Cardiac muscle cell (in vitro differentiated cells and primary cell): ENCODE measurements around the gene WNT7B. TPM values are rescaled to one million over a fixed set of nuclear protein-coding genes. Genes with fewer than 3 reads are reported as not detected.

Experiments
- DNase-seq, 2 donors: peaks; one replicate each; pipeline versions ENCODE4 v3.0.0 to v3.0.0-alpha.2; 2010 to 2017; ENCODE audit warnings: low read depth in 1 of 2, low spot score in 1 of 2
- H3K27ac ChIP-seq: fragments of 200-600 bp; sonication (generic); 2 replicates; pipeline ENCODE4 v1.5.1; 2016
- H3K27me3 ChIP-seq: fragments of 200-600 bp; sonication (generic); 2 replicates; pipeline ENCODE4 v1.6.0; 2016; ENCODE audit warnings: control low read depth
- H3K36me3 ChIP-seq: fragments of 200-600 bp; sonication (generic); 2 replicates; pipeline ENCODE4 v1.5.1; 2016; ENCODE audit warnings: control low read depth
- H3K4me1 ChIP-seq: fragments of 200-600 bp; sonication (generic); 2 replicates; pipeline ENCODE4 v1.8.1; 2017; ENCODE audit warnings: low read depth, mild to moderate bottlenecking, mixed run types
- H3K4me3 ChIP-seq: fragments of 200-600 bp; sonication (generic); 2 replicates; pipeline ENCODE4 v1.5.1; 2016; ENCODE audit warnings: mild to moderate bottlenecking
- H3K9me3 ChIP-seq: fragments of 200-600 bp; sonication (generic); 2 replicates; pipeline ENCODE4 v1.5.1; 2017; ENCODE audit warnings: low read depth, mild to moderate bottlenecking, control low read depth
- polyA plus RNA-seq: library from polyadenylated mRNA; unstranded; fragments of >200 nt; fragmentation: Nextera tagmentation; extraction: Ambion mirVana; gene quantifications from 2 replicates; pipeline ENCODE4 v1.2.1, GENCODE V29; 2016
- total RNA-seq: library from RNA; depleted of rRNA; stranded (reverse); fragments of >200 nt; gene quantifications from 2 replicates; pipeline ENCODE4 v1.2.3, GENCODE V29; 2016
- TF ChIP-seq, protein P1 (sequence below): IDR thresholded peaks from 2 replicates; pipeline ENCODE4 v1.5.1; 2012; ENCODE audit warnings: low read depth, mild to moderate bottlenecking, low read length

Gene WNT7B
- total and polyA plus RNA-seq, 2 experiments from 2014 or later = not detected

- peak in 1 of 2 donors; percentile 33 for DNase-seq
- H3K4me1 ChIP-seq = no peaks in the 10 kb centered on the region
- TF ChIP-seq, protein P1, sequence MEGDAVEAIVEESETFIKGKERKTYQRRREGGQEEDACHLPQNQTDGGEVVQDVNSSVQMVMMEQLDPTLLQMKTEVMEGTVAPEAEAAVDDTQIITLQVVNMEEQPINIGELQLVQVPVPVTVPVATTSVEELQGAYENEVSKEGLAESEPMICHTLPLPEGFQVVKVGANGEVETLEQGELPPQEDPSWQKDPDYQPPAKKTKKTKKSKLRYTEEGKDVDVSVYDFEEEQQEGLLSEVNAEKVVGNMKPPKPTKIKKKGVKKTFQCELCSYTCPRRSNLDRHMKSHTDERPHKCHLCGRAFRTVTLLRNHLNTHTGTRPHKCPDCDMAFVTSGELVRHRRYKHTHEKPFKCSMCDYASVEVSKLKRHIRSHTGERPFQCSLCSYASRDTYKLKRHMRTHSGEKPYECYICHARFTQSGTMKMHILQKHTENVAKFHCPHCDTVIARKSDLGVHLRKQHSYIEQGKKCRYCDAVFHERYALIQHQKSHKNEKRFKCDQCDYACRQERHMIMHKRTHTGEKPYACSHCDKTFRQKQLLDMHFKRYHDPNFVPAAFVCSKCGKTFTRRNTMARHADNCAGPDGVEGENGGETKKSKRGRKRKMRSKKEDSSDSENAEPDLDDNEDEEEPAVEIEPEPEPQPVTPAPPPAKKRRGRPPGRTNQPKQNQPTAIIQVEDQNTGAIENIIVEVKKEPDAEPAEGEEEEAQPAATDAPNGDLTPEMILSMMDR = no peak
- no peaks in the 10 kb centered on the region for H3K27me3 ChIP-seq
- no peaks in the 10 kb centered on the region for H3K9me3 ChIP-seq
- no peak overlapping the region for H3K4me3 ChIP-seq
- no peak overlapping the region for H3K27ac ChIP-seq
- no peaks in the 10 kb centered on the region for H3K36me3 ChIP-seq
Measured at GRCh38 chr22:45918459-45919370, 58.2 kb downstream of the WNT7B start.

DNA sequence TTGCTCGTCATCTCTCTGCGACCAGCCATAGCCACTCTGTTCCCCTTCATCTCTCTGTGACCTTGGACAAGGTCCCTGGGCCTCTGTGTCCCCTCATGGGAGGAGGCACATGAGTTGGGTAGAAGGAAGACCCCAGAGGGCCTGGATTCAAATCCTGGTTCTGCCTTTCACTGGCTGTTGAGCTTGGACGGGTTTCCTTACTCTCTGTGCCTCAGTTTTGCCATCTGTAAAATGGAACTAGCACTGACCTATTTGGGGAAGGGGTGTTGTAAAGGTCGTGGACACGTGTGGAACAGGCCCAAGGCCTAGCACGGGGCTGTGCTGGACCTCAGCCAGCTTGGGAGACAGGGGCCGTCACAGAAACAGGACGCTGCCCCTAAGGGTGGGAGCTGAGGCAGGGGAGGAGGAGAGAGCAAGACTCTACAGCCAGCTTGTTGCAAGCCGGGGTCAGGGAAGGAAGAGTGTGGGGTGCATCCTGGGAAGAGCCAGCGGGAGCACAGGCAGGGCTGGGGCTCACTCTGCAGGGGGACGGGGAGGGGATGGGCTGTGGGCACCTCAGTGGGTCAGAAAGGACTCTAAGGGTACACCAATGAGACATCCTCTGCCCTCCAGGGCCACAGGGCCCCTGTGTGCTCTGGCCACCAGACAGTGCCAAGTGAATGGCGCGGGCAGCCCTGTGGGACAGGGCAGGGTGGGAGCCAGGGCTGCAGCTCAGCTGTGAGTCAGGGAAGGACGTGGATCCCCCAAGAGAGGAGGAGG lies 59.1 kb downstream of the WNT7B start:
- TF ChIP-seq, protein P1 = no peak
- H3K27me3 ChIP-seq = no peaks in the 10 kb centered on the region
- no peak overlapping the region for H3K4me3 ChIP-seq

GRCh38 chr22:45917146-45917545 lies 59.8 kb downstream of the WNT7B start:
- TF ChIP-seq, protein P1 = no peak
- Histone ChIP-seq H3K4me3 (no peak overlapping the region), H3K36me3 (no peaks in the 10 kb centered on the region), H3K9me3 (no peaks in the 10 kb centered on the region), H3K27me3 (no peaks in the 10 kb centered on the region), H3K4me1 (no peaks in the 10 kb centered on the region), H3K27ac (no peak overlapping the region)
- no peak for DNase-seq

More for the DNA sequence above, 59.1 kb downstream of the WNT7B start:
- H3K27ac ChIP-seq = no peak overlapping the region
- DNase-seq = no peak
- H3K4me1 ChIP-seq = no peaks in the 10 kb centered on the region
- H3K36me3 ChIP-seq = no peaks in the 10 kb centered on the region
- H3K9me3 ChIP-seq = no peaks in the 10 kb centered on the region

GRCh38 chr22:45916515-45916914 lies 60.4 kb downstream of the WNT7B start:
- TF ChIP-seq, protein P1 = no peak
- no peak for DNase-seq
- Histone ChIP-seq H3K4me1 (no peaks in the 10 kb centered on the region), H3K27ac (no peak overlapping the region), H3K27me3 (no peaks in the 10 kb centered on the region), H3K4me3 (no peak overlapping the region), H3K36me3 (no peaks in the 10 kb centered on the region), H3K9me3 (no peaks in the 10 kb centered on the region)

DNA sequence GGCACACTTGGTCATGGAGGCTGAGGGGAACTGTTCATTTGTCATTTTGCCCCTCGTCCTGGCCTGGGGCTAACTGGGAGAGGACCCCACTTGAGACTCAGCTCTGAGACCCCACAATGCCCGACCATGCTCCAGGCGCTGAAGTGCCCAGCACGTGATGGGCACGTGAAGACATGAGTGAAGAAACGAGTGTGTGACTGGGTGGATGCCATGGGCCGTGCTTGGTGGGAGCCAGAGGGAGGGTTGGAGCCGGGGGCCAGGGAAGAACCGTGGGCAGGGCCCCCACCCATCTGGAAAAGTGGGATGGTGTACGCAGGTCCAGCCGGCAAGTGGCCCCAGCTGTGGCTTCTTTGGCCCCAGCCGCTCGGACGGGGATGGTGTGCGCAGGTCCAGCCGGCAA lies 61.1 kb downstream of the WNT7B start:
- TF ChIP-seq, protein P1 = no peak
- H3K27me3 ChIP-seq = no peaks in the 10 kb centered on the region
- no peak for DNase-seq
- H3K4me1 ChIP-seq = no peaks in the 10 kb centered on the region
- no peak overlapping the region for H3K4me3 ChIP-seq
- H3K27ac ChIP-seq = no peak overlapping the region
- H3K9me3 ChIP-seq = no peaks in the 10 kb centered on the region
- H3K36me3 ChIP-seq = no peaks in the 10 kb centered on the region
